ENCODE data around the gene POLR1A.

- TF ChIP-seq, protein P1, sequence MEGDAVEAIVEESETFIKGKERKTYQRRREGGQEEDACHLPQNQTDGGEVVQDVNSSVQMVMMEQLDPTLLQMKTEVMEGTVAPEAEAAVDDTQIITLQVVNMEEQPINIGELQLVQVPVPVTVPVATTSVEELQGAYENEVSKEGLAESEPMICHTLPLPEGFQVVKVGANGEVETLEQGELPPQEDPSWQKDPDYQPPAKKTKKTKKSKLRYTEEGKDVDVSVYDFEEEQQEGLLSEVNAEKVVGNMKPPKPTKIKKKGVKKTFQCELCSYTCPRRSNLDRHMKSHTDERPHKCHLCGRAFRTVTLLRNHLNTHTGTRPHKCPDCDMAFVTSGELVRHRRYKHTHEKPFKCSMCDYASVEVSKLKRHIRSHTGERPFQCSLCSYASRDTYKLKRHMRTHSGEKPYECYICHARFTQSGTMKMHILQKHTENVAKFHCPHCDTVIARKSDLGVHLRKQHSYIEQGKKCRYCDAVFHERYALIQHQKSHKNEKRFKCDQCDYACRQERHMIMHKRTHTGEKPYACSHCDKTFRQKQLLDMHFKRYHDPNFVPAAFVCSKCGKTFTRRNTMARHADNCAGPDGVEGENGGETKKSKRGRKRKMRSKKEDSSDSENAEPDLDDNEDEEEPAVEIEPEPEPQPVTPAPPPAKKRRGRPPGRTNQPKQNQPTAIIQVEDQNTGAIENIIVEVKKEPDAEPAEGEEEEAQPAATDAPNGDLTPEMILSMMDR (conservative IDR thresholded peaks at IDR 0.05): no peak
- no peak for TF ChIP-seq EZH2 (IDR thresholded peaks at IDR 0.05; ENCODE audit: low read depth)
These were observed 90.0 kb downstream of the POLR1A start for GRCh38 chr2:86015699-86016098.

Measured in PC-9 (cell line).